A549 (cell line): Measurements from ENCODE around the gene GCKR. TPM values are rescaled to one million over a fixed set of nuclear protein-coding genes. Genes with fewer than 3 reads are reported as not detected.

Source experiments
- ATAC-seq, 2 experiments: fragments of 200-7000 bp in 1 of 2; fragments of >200 bp in 1 of 2; cut with Nextera tagmentation in 1 of 2; cut with Tn5 transposase in 1 of 2; 3 replicates each; pipeline versions ENCODE4 v1.8.0 to v1.9.1; 2018 to 2020; ENCODE audit warnings: mild to moderate bottlenecking in 1 of 2, moderate library complexity in 1 of 2
- CTCF ChIA-PET: fragments of 300-600 bp; sonication (Branson Sonifier 250); formaldehyde crosslinking; extraction: SDS; loops from one replicate; lab custom pipeline; 2021; ENCODE audit warnings: antibody characterized with exemption, inconsistent platforms; lab: Yijun Ruan, JAX
- POLR2A ChIA-PET: fragments of 350-600 bp; formaldehyde crosslinking; extraction: SDS; loops from one replicate; lab custom pipeline; 2021; ENCODE audit warnings: antibody characterized with exemption, inconsistent platforms; lab: Yijun Ruan, JAX
- DNase-seq, 2 experiments: peaks; one replicate each; pipeline versions ENCODE4 v3.0.0 to v3.0.0-alpha.2; 2011 to 2016; ENCODE audit warnings: low read depth in 1 of 2, low spot score in 1 of 2
- FAIRE-seq: peaks from 2 replicates; lab custom pipeline; 2011; peaks lifted over from hg19 to GRCh38; lab: Jason Lieb, UNC
- H3K27ac ChIP-seq, 2 experiments: fragments of >200 bp; sonication (Bioruptor Twin); formaldehyde crosslinking; 3 replicates each; pipeline ENCODE4 v1.5.1; 2016 to 2017
- H3K4me1 ChIP-seq: fragments of >200 bp; sonication (Bioruptor Twin); formaldehyde crosslinking; 3 replicates; pipeline ENCODE4 v1.6.1; 2016
- H3K4me2 ChIP-seq: fragments of >200 bp; sonication (Bioruptor Twin); formaldehyde crosslinking; 3 replicates; pipeline ENCODE4 v1.6.1; 2016
- H3K4me3 ChIP-seq: fragments of >200 bp; sonication (Bioruptor Twin); formaldehyde crosslinking; 3 replicates; pipeline ENCODE4 v1.5.1; 2016
- H3K9me3 ChIP-seq: fragments of >200 bp; sonication (Bioruptor Twin); formaldehyde crosslinking; 3 replicates; pipeline ENCODE4 v1.6.1; 2016
- ATOH8 ChIP-seq: fragments of 250-450 bp; sonication (Bioruptor Pico); IDR thresholded peaks from 2 replicates; pipeline ENCODE4 v1.5.0; 2020; ENCODE audit warnings: low read depth, mild to moderate bottlenecking, moderate library complexity
- CEBPB ChIP-seq, 2 experiments: fragments of >200 bp in 1 of 2; sonication (Bioruptor Twin) in 1 of 2; formaldehyde crosslinking in 1 of 2; IDR thresholded peaks; 2 replicates each; pipeline ENCODE4 v1.6.1; 2012 to 2016
- CHD4 ChIP-seq: fragments of 200-600 bp; sonication (generic); IDR thresholded peaks from 2 replicates; pipeline ENCODE4 v1.6.1; 2016; ENCODE audit warnings: antibody characterized with exemption, mild to moderate bottlenecking, borderline replicate concordance
- E2F6 ChIP-seq: IDR thresholded peaks from 2 replicates; pipeline ENCODE4 v1.6.1; 2012; ENCODE audit warnings: low read depth, borderline replicate concordance
- ESRRA ChIP-seq: fragments of 150-350 bp; IDR thresholded peaks from 2 replicates; pipeline ENCODE4 v1.6.1; 2014; ENCODE audit warnings: mild to moderate bottlenecking, low read length, borderline replicate concordance
- HES2 ChIP-seq: fragments of >200 bp; sonication (Bioruptor Twin); formaldehyde crosslinking; IDR thresholded peaks from 2 replicates; pipeline ENCODE4 v1.6.1; 2016
- HOXB5 ChIP-seq: fragments of 250-450 bp; sonication (Bioruptor Pico); IDR thresholded peaks from 2 replicates; pipeline ENCODE4 v1.5.0; 2020; ENCODE audit warnings: mild to moderate bottlenecking, moderate library complexity
- MAZ ChIP-seq: fragments of 150-350 bp; IDR thresholded peaks from 2 replicates; pipeline ENCODE4 v1.6.1; 2014; ENCODE audit warnings: antibody characterized with exemption, low read depth, low read length, borderline replicate concordance
- PBX3 ChIP-seq: IDR thresholded peaks from 2 replicates; pipeline ENCODE4 v1.6.1; 2012
- PHF8 ChIP-seq: fragments of 200-600 bp; sonication (generic); IDR thresholded peaks from 2 replicates; pipeline ENCODE4 v1.6.1; 2016; ENCODE audit warnings: low read depth, mild to moderate bottlenecking, antibody characterized with exemption, moderate library complexity, borderline replicate concordance
- RAD21 ChIP-seq, 2 experiments: fragments of >200 bp in 1 of 2; sonication (Bioruptor Twin) in 1 of 2; formaldehyde crosslinking in 1 of 2; IDR thresholded peaks in 1 of 2; conservative IDR thresholded peaks in 1 of 2; 2 replicates in 1 of 2; 3 replicates in 1 of 2; pipeline ENCODE4 v1.6.1; 2012 to 2018; ENCODE audit warnings: inconsistent platforms in 1 of 2
- RCOR1 ChIP-seq: fragments of 150-350 bp; IDR thresholded peaks from 2 replicates; pipeline ENCODE4 v1.6.1; 2014; ENCODE audit warnings: antibody characterized with exemption, low read length, low read depth
- RNF2 ChIP-seq: fragments of 200-600 bp; sonication (generic); IDR thresholded peaks from 2 replicates; pipeline ENCODE4 v1.6.1; 2016; ENCODE audit warnings: low read depth, mild to moderate bottlenecking, antibody characterized with exemption, moderate library complexity, borderline replicate concordance
- SREBF2 ChIP-seq: fragments of 450-650 bp; IDR thresholded peaks from 2 replicates; pipeline ENCODE4 v1.6.1; 2014; ENCODE audit warnings: mild to moderate bottlenecking, moderate library complexity
- TFCP2L1 ChIP-seq: fragments of 250-450 bp; sonication (Bioruptor Pico); IDR thresholded peaks from 2 replicates; pipeline ENCODE4 v1.5.0; 2021; ENCODE audit warnings: mild to moderate bottlenecking
- TP53 ChIP-seq: fragments of 250-450 bp; sonication (Bioruptor Pico); IDR thresholded peaks from 2 replicates; pipeline ENCODE4 v1.5.0; 2021; ENCODE audit warnings: mild to moderate bottlenecking, moderate library complexity
- USF2 ChIP-seq: fragments of 450-650 bp; IDR thresholded peaks from 2 replicates; pipeline ENCODE4 v1.6.1; 2014; ENCODE audit warnings: antibody characterized with exemption
- ZC3H11A ChIP-seq: fragments of 450-650 bp; IDR thresholded peaks from 2 replicates; pipeline ENCODE4 v1.6.1; 2014; ENCODE audit warnings: antibody characterized with exemption, mild to moderate bottlenecking
- ZSCAN20 ChIP-seq: fragments of 250-450 bp; sonication (Bioruptor Pico); IDR thresholded peaks from 2 replicates; pipeline ENCODE4 v1.8.0; 2022; ENCODE audit warnings: mild to moderate bottlenecking, moderate library complexity
- WGBS: methylation state at CpG from one replicate; pipeline ENCODE4 v1.1.6; 2017; ENCODE audit errors: missing lambda C conversion rate; 5-methylcytosine and 5-hydroxymethylcytosine counted together
- polyA plus RNA-seq, 4 experiments: library from polyadenylated mRNA; depleted of rRNA in 3 of 4; stranded (reverse); fragments of >200 nt; fragmentation: RNase III in 1 of 4; extraction: RNeasy Plus Mini Kit Qiagen cat#74134 plus additional on column Dnase treatment in 1 of 4; gene quantifications; 2 replicates in 3 of 4; 3 replicates in 1 of 4; pipeline ENCODE4 v1.2.3, GENCODE V29; 2011 to 2017

The GCKR gene
- polyA plus RNA-seq, 2 of the 4 experiments (the other 2 are of a cell fraction), result 0.10 to 0.48 TPM

GRCh38 chr2:27471961-27472360 lies 24.7 kb upstream of the GCKR start:
- WGBS, result 89% methylated on average over 5 of the region's 5 CpGs
- POLR2A ChIA-PET, result no interaction called here
- Histone ChIP-seq H3K4me3 (no peak overlapping the region), H3K4me1 (no peaks in the 10 kb centered on the region), H3K4me2 (no peak overlapping the region), H3K27ac (no peak overlapping the region), H3K9me3 (no peaks in the 10 kb centered on the region)
- DNase-seq (peak in 1 of 2 experiments; percentile 23), FAIRE-seq (no peak), ATAC-seq (peak; percentile 29 to 30; a peak in 1 of 6 replicates)
- TF ChIP-seq RNF2 (no peak), PHF8 (no peak), RAD21 (conservative IDR thresholded peaks at IDR 0.05 in 1 of 2, IDR thresholded peaks at IDR 0.05 in 1 of 2) (no peak), USF2 (no peak), MAZ (no peak), RCOR1 (no peak), HES2 (no peak), HOXB5 (CRISPR knock-in tag) (no peak), ATOH8 (CRISPR knock-in tag) (no peak), PBX3 (no peak), SREBF2 (no peak), TP53 (CRISPR knock-in tag) (no peak), TFCP2L1 (CRISPR knock-in tag) (no peak), ESRRA (no peak), CEBPB (IDR thresholded peaks at IDR 0.05) (no peak), E2F6 (no peak), CHD4 (no peak)
- CTCF ChIA-PET, result interaction anchor here (0.6 to 1.5 kb wide), 6 partner anchors 8 to 1658 kb away, joined by 3 to 5 read pairs (median 3); no protein-coding TSS in a partner anchor

- H3K4me3 ChIP-seq, result no peak overlapping the region
- no peak for TF ChIP-seq ATOH8 (CRISPR knock-in tag)
- no peak for TF ChIP-seq ESRRA
- no peak for TF ChIP-seq ZC3H11A
- TF ChIP-seq ZSCAN20 (CRISPR knock-in tag), result no peak
- TF ChIP-seq E2F6, result no peak
- no peak for TF ChIP-seq RNF2
- ChIA-PET CTCF (no interaction called here), POLR2A (no interaction called here)
- no peak overlapping the region for H3K4me2 ChIP-seq
- no peak overlapping the region for H3K27ac ChIP-seq
- H3K4me1 ChIP-seq, result peaks cover 8% of the 10 kb centered on the region; the same call in 2 of the 3 replicates
- H3K9me3 ChIP-seq, result no peaks in the 10 kb centered on the region
- WGBS, result 47% methylated on average over 3 of the region's 3 CpGs
- FAIRE-seq (no peak), ATAC-seq (no peak), DNase-seq (no peak)
Measured at GRCh38 chr2:27485496-27485895, 11.1 kb upstream of the GCKR start.
